Progenitor cell of endocrine pancreas (in vitro differentiated cells): ENCODE results near the gene ATM. TPM values are rescaled to one million over a fixed set of nuclear protein-coding genes. Genes with fewer than 3 reads are reported as not detected.

Source experiments
- DNase-seq: peaks from one replicate; pipeline ENCODE4 v3.0.0; 2021; ENCODE audit warnings: low spot score; ENCODE audit not compliant: unreplicated experiment
- H3K27ac Mint-ChIP-seq: 2 replicates; pipeline ENCODE4 v1.8.0; 2021; ENCODE audit warnings: mild to moderate bottlenecking, moderate library complexity, mixed read lengths
- H3K27me3 Mint-ChIP-seq: 2 replicates; pipeline ENCODE4 v1.8.0; 2021; ENCODE audit warnings: mixed read lengths
- H3K36me3 Mint-ChIP-seq: 2 replicates; pipeline ENCODE4 v1.8.0; 2022; ENCODE audit warnings: mixed read lengths; ENCODE audit not compliant: insufficient read depth
- H3K4me1 Mint-ChIP-seq: 2 replicates; pipeline ENCODE4 v1.8.0; 2021; ENCODE audit warnings: low read depth, mixed read lengths
- H3K4me3 Mint-ChIP-seq: 2 replicates; pipeline ENCODE4 v1.8.0; 2021; ENCODE audit warnings: low read depth, mild to moderate bottlenecking, moderate library complexity, mixed read lengths
- H3K9me3 Mint-ChIP-seq: 2 replicates; pipeline ENCODE4 v1.8.0; 2021; ENCODE audit warnings: low read depth, mixed read lengths
- CTCF ChIP-seq: fragments of 200-600 bp; sonication (generic); IDR thresholded peaks from one replicate; pipeline ENCODE4 v1.5.0; 2021; ENCODE audit warnings: antibody characterized with exemption, mild to moderate bottlenecking; ENCODE audit not compliant: unreplicated experiment
- total RNA-seq: library from RNA; stranded (reverse); gene quantifications from 2 replicates; pipeline ENCODE4 v1.2.1, GENCODE V29; 2021

The ATM gene
- total RNA-seq, 1 donor from 2014 or later = 79.2 TPM

GRCh38 chr11:108237058-108237481 lies 14.2 kb downstream of the ATM start:
- H3K4me1 Mint-ChIP-seq = no peaks in the 10 kb centered on the region
- H3K27me3 Mint-ChIP-seq = no peaks in the 10 kb centered on the region
- no peak overlapping the region for H3K27ac Mint-ChIP-seq
- H3K9me3 Mint-ChIP-seq = peaks cover 4% of the 10 kb centered on the region
- H3K36me3 Mint-ChIP-seq = peaks cover 19% of the 10 kb centered on the region
- no peak for TF ChIP-seq CTCF
- DNase-seq = no peak
- no peak overlapping the region for H3K4me3 Mint-ChIP-seq

- H3K4me1 Mint-ChIP-seq = no peaks in the 10 kb centered on the region
- H3K36me3 Mint-ChIP-seq = peaks cover 17% of the 10 kb centered on the region
- no peak for TF ChIP-seq CTCF
- DNase-seq = no peak
- no peaks in the 10 kb centered on the region for H3K27me3 Mint-ChIP-seq
- H3K9me3 Mint-ChIP-seq = peaks cover 4% of the 10 kb centered on the region
- no peak overlapping the region for H3K27ac Mint-ChIP-seq
- H3K4me3 Mint-ChIP-seq = no peak overlapping the region
Observed at GRCh38 chr11:108239076-108239475, 16.2 kb downstream of the ATM start.

- Mint-ChIP-seq H3K36me3 (peaks cover 13% of the 10 kb centered on the region), H3K4me1 (no peaks in the 10 kb centered on the region), H3K4me3 (no peak overlapping the region), H3K27ac (no peak overlapping the region), H3K27me3 (no peaks in the 10 kb centered on the region), H3K9me3 (peaks cover 4% of the 10 kb centered on the region)
- DNase-seq = no peak
- TF ChIP-seq CTCF = no peak
Observed at GRCh38 chr11:108241330-108242037, 18.6 kb downstream of the ATM start.

- Mint-ChIP-seq H3K4me3 (no peak overlapping the region), H3K27ac (no peak overlapping the region), H3K4me1 (no peaks in the 10 kb centered on the region), H3K36me3 (peaks cover 7% of the 10 kb centered on the region), H3K27me3 (no peaks in the 10 kb centered on the region), H3K9me3 (peaks cover 3% of the 10 kb centered on the region)
- TF ChIP-seq CTCF = no peak
- no peak for DNase-seq
Observed at GRCh38 chr11:108242422-108242821, 19.6 kb downstream of the ATM start.

GRCh38 chr11:108246308-108246707 lies 23.4 kb downstream of the ATM start:
- no peak overlapping the region for H3K27ac Mint-ChIP-seq
- H3K4me1 Mint-ChIP-seq = peaks cover 2% of the 10 kb centered on the region
- no peaks in the 10 kb centered on the region for H3K9me3 Mint-ChIP-seq
- no peak for TF ChIP-seq CTCF
- no peak overlapping the region for H3K4me3 Mint-ChIP-seq
- H3K27me3 Mint-ChIP-seq = no peaks in the 10 kb centered on the region
- peaks cover 16% of the 10 kb centered on the region for H3K36me3 Mint-ChIP-seq
- DNase-seq = no peak
